Activated T-helper 17 cell treated with anti-CD3 and anti-CD28 coated beads, Interleukin-2, amount 50 U/mL, for 72 hours (primary cell): ENCODE data around the gene CNGA4. TPM values are rescaled to one million over a fixed set of nuclear protein-coding genes. Genes with fewer than 3 reads are reported as not detected.
"Not testable (repeated sequence)": the region's sequence is repeated elsewhere in the genome, so short reads cannot be mapped to it uniquely, and the experiment has no call there.

ENCODE experiments used
- ATAC-seq: fragments of 150-1000 bp; cut with Tn5 transposase; replicated peaks from 2 replicates; pipeline ENCODE4 v1.10.0; 2021; ENCODE audit warnings: mild to moderate bottlenecking, moderate library complexity
- H3K27ac Mint-ChIP-seq: one replicate; pipeline ENCODE4 v1.8.0; 2022; ENCODE audit warnings: mixed read lengths
- H3K27me3 Mint-ChIP-seq: one replicate; pipeline ENCODE4 v1.8.0; 2022; ENCODE audit warnings: mixed read lengths
- H3K36me3 Mint-ChIP-seq: one replicate; pipeline ENCODE4 v1.8.0; 2022; ENCODE audit warnings: low read depth, mild to moderate bottlenecking, mixed read lengths
- H3K4me1 Mint-ChIP-seq: one replicate; pipeline ENCODE4 v1.8.0; 2022; ENCODE audit warnings: mixed read lengths
- H3K4me3 Mint-ChIP-seq: one replicate; pipeline ENCODE4 v1.8.0; 2022; ENCODE audit warnings: mild to moderate bottlenecking, mixed read lengths
- H3K9me3 Mint-ChIP-seq: one replicate; pipeline ENCODE4 v1.8.0; 2022; ENCODE audit warnings: mixed read lengths
- total RNA-seq, 2 donors: library from RNA; stranded (reverse); gene quantifications; one replicate each; pipeline ENCODE4 v1.2.3, GENCODE V29; 2022

Gene CNGA4
- total RNA-seq, 2 donors from 2014 or later, result 0.24 TPM; not detected in 1

- Mint-ChIP-seq H3K4me3 (no peak overlapping the region), H3K4me1 (peaks cover 14% of the 10 kb centered on the region), H3K9me3 (no peaks in the 10 kb centered on the region), H3K36me3 (no peaks in the 10 kb centered on the region), H3K27me3 (peaks cover 3% of the 10 kb centered on the region), H3K27ac (no peak overlapping the region)
- no peak for ATAC-seq
Observed at GRCh38 chr11:6237266-6237665, 1.6 kb upstream of the CNGA4 start.

GRCh38 chr11:6237761-6238302 is 1.1 kb upstream of the CNGA4 start:
- no peaks in the 10 kb centered on the region for H3K36me3 Mint-ChIP-seq
- H3K4me3 Mint-ChIP-seq, result no peak overlapping the region
- no peak overlapping the region for H3K27ac Mint-ChIP-seq
- H3K4me1 Mint-ChIP-seq, result peaks cover 13% of the 10 kb centered on the region
- H3K9me3 Mint-ChIP-seq, result no peaks in the 10 kb centered on the region
- no peak for ATAC-seq
- peaks cover 5% of the 10 kb centered on the region for H3K27me3 Mint-ChIP-seq

- H3K4me1 Mint-ChIP-seq, result peaks cover 3% of the 10 kb centered on the region
- no peaks in the 10 kb centered on the region for H3K9me3 Mint-ChIP-seq
- H3K4me3 Mint-ChIP-seq, result no peak overlapping the region
- H3K36me3 Mint-ChIP-seq, result no peaks in the 10 kb centered on the region
- no peak for ATAC-seq
- H3K27me3 Mint-ChIP-seq, result peaks cover 11% of the 10 kb centered on the region
- no peak overlapping the region for H3K27ac Mint-ChIP-seq
Observed at GRCh38 chr11:6240139-6240538, 1.2 kb downstream of the CNGA4 start.

GRCh38 chr11:6240781-6241180 is 1.9 kb downstream of the CNGA4 start:
- Mint-ChIP-seq H3K27me3 (peaks cover 11% of the 10 kb centered on the region), H3K4me3 (no peak overlapping the region), H3K4me1 (no peaks in the 10 kb centered on the region), H3K36me3 (no peaks in the 10 kb centered on the region), H3K27ac (no peak overlapping the region), H3K9me3 (no peaks in the 10 kb centered on the region)
- ATAC-seq, result no peak

GRCh38 chr11:6241316-6241715 is 2.4 kb downstream of the CNGA4 start:
- no peak for ATAC-seq
- no peak overlapping the region for H3K27ac Mint-ChIP-seq
- no peaks in the 10 kb centered on the region for H3K36me3 Mint-ChIP-seq
- no peaks in the 10 kb centered on the region for H3K4me1 Mint-ChIP-seq
- H3K9me3 Mint-ChIP-seq, result no peaks in the 10 kb centered on the region
- H3K27me3 Mint-ChIP-seq, result peaks cover 11% of the 10 kb centered on the region
- no peak overlapping the region for H3K4me3 Mint-ChIP-seq

- Mint-ChIP-seq H3K4me1 (no peaks in the 10 kb centered on the region), H3K27ac (no peak overlapping the region), H3K4me3 (no peak overlapping the region), H3K27me3 (peaks cover 11% of the 10 kb centered on the region), H3K9me3 (no peaks in the 10 kb centered on the region), H3K36me3 (no peaks in the 10 kb centered on the region)
- no peak for ATAC-seq
Observed at GRCh38 chr11:6245536-6245935, 6.6 kb downstream of the CNGA4 start.

GRCh38 chr11:6248248-6248647 is 9.4 kb downstream of the CNGA4 start:
- no peak for ATAC-seq
- Mint-ChIP-seq H3K4me1 (no peaks in the 10 kb centered on the region), H3K27ac (no peak overlapping the region), H3K36me3 (no peaks in the 10 kb centered on the region), H3K4me3 (no peak overlapping the region), H3K9me3 (no peaks in the 10 kb centered on the region), H3K27me3 (peaks cover 3% of the 10 kb centered on the region)

GRCh38 chr11:6248897-6249296 is 10.0 kb downstream of the CNGA4 start:
- H3K9me3 Mint-ChIP-seq, H3K27ac Mint-ChIP-seq, ATAC-seq, H3K4me3 Mint-ChIP-seq, H3K27me3 Mint-ChIP-seq, H3K4me1 Mint-ChIP-seq, H3K36me3 Mint-ChIP-seq: not testable (repeated sequence)

GRCh38 chr11:6249770-6250555 is 11.1 kb downstream of the CNGA4 start:
- ATAC-seq, result no peak
- no peaks in the 10 kb centered on the region for H3K4me1 Mint-ChIP-seq
- no peaks in the 10 kb centered on the region for H3K9me3 Mint-ChIP-seq
- no peak overlapping the region for H3K4me3 Mint-ChIP-seq
- no peaks in the 10 kb centered on the region for H3K36me3 Mint-ChIP-seq
- H3K27me3 Mint-ChIP-seq, result no peaks in the 10 kb centered on the region
- no peak overlapping the region for H3K27ac Mint-ChIP-seq

- H3K27me3 Mint-ChIP-seq, result no peaks in the 10 kb centered on the region
- no peak overlapping the region for H3K4me3 Mint-ChIP-seq
- ATAC-seq, result peak; percentile 75
- no peak overlapping the region for H3K27ac Mint-ChIP-seq
- H3K36me3 Mint-ChIP-seq, result no peaks in the 10 kb centered on the region
- no peaks in the 10 kb centered on the region for H3K9me3 Mint-ChIP-seq
- H3K4me1 Mint-ChIP-seq, result no peaks in the 10 kb centered on the region
Observed at GRCh38 chr11:6251120-6251733, 12.3 kb downstream of the CNGA4 start.

GRCh38 chr11:6251990-6252473 is 13.1 kb downstream of the CNGA4 start:
- no peaks in the 10 kb centered on the region for H3K27me3 Mint-ChIP-seq
- ATAC-seq, result no peak
- no peak overlapping the region for H3K4me3 Mint-ChIP-seq
- H3K9me3 Mint-ChIP-seq, result no peaks in the 10 kb centered on the region
- H3K27ac Mint-ChIP-seq, result no peak overlapping the region
- no peaks in the 10 kb centered on the region for H3K4me1 Mint-ChIP-seq
- H3K36me3 Mint-ChIP-seq, result no peaks in the 10 kb centered on the region

GRCh38 chr11:6253197-6253596 is 14.3 kb downstream of the CNGA4 start:
- no peaks in the 10 kb centered on the region for H3K4me1 Mint-ChIP-seq
- H3K4me3 Mint-ChIP-seq, result no peak overlapping the region
- H3K27me3 Mint-ChIP-seq, result no peaks in the 10 kb centered on the region
- no peaks in the 10 kb centered on the region for H3K9me3 Mint-ChIP-seq
- no peak overlapping the region for H3K27ac Mint-ChIP-seq
- peak; percentile 81 for ATAC-seq
- no peaks in the 10 kb centered on the region for H3K36me3 Mint-ChIP-seq

GRCh38 chr11:6258141-6258540 is 19.3 kb downstream of the CNGA4 start:
- Mint-ChIP-seq H3K27me3 (no peaks in the 10 kb centered on the region), H3K4me3 (no peak overlapping the region), H3K36me3 (no peaks in the 10 kb centered on the region), H3K27ac (no peak overlapping the region), H3K9me3 (no peaks in the 10 kb centered on the region), H3K4me1 (no peaks in the 10 kb centered on the region)
- ATAC-seq, result no peak

GRCh38 chr11:6258571-6259081 is 19.7 kb downstream of the CNGA4 start:
- Mint-ChIP-seq H3K4me1 (no peaks in the 10 kb centered on the region), H3K4me3 (no peak overlapping the region), H3K36me3 (no peaks in the 10 kb centered on the region), H3K9me3 (no peaks in the 10 kb centered on the region), H3K27ac (no peak overlapping the region), H3K27me3 (no peaks in the 10 kb centered on the region)
- peak; percentile 30 for ATAC-seq

- H3K4me3 Mint-ChIP-seq, result no peak overlapping the region
- no peak for ATAC-seq
- H3K9me3 Mint-ChIP-seq, result no peaks in the 10 kb centered on the region
- no peaks in the 10 kb centered on the region for H3K4me1 Mint-ChIP-seq
- H3K27ac Mint-ChIP-seq, result no peak overlapping the region
- H3K36me3 Mint-ChIP-seq, result no peaks in the 10 kb centered on the region
- H3K27me3 Mint-ChIP-seq, result peaks cover 10% of the 10 kb centered on the region
Observed at GRCh38 chr11:6260207-6260726, 21.4 kb downstream of the CNGA4 start.
